ENCODE results near the gene GBP6. TPM values are rescaled to one million over a fixed set of nuclear protein-coding genes. Genes with fewer than 3 reads are reported as not detected.

The GBP6 gene
- total RNA-seq, 4 donors from 2014 or later, result 0.54 to 16.7 (median 1.6) TPM; not detected in 1

- Histone ChIP-seq H3K27ac (no peak overlapping the region), H3K9me3 (no peaks in the 10 kb centered on the region), H3K4me3 (no peak overlapping the region), H3K4me1 (no peaks in the 10 kb centered on the region), H3K27me3 (no peaks in the 10 kb centered on the region), H3K36me3 (no peaks in the 10 kb centered on the region)
- TF ChIP-seq POLR2A (IDR thresholded peaks at IDR 0.05) (no peak), CTCF (IDR thresholded peaks at IDR 0.05) (no peak), EP300 (IDR thresholded peaks at IDR 0.05) (no peak), POLR2AphosphoS5 (IDR thresholded peaks at IDR 0.05) (no peak)
- no peak for ATAC-seq
- 83% methylated on average over 4 of the region's 6 CpGs; no CpG with 5 or more reads in 1 of the 2 donors for WGBS, 2 donors (ENCODE audit: low coverage in 1 of 2)
These were observed 17.8 kb downstream of the GBP6 start for GRCh38 chr1:89381618-89382017.

- Histone ChIP-seq H3K9me3 (no peaks in the 10 kb centered on the region), H3K4me1 (no peaks in the 10 kb centered on the region), H3K4me3 (no peak overlapping the region), H3K27ac (no peak overlapping the region), H3K36me3 (no peaks in the 10 kb centered on the region), H3K27me3 (no peaks in the 10 kb centered on the region)
- ATAC-seq, result no peak
- no peak for TF ChIP-seq EP300 (IDR thresholded peaks at IDR 0.05)
These were observed 18.6 kb downstream of the GBP6 start for GRCh38 chr1:89382479-89382878.

- 73 to 100% methylated on average over 1 to 3 of the region's 3 CpGs for WGBS, 2 donors (ENCODE audit: low coverage in 1 of 2)
- no peak overlapping the region for H3K4me3 ChIP-seq
- no peaks in the 10 kb centered on the region for H3K9me3 ChIP-seq
- no peak for ATAC-seq
- H3K36me3 ChIP-seq, result no peaks in the 10 kb centered on the region
- TF ChIP-seq EP300 (IDR thresholded peaks at IDR 0.05), result no peak
- no peak for TF ChIP-seq POLR2A (IDR thresholded peaks at IDR 0.05)
- TF ChIP-seq CTCF (IDR thresholded peaks at IDR 0.05), result no peak
- no peak for TF ChIP-seq POLR2AphosphoS5 (IDR thresholded peaks at IDR 0.05)
- H3K27me3 ChIP-seq, result no peaks in the 10 kb centered on the region
- no peak overlapping the region for H3K27ac ChIP-seq
- H3K4me1 ChIP-seq, result no peaks in the 10 kb centered on the region
These were observed 19.3 kb downstream of the GBP6 start for GRCh38 chr1:89383185-89383584.

DNA sequence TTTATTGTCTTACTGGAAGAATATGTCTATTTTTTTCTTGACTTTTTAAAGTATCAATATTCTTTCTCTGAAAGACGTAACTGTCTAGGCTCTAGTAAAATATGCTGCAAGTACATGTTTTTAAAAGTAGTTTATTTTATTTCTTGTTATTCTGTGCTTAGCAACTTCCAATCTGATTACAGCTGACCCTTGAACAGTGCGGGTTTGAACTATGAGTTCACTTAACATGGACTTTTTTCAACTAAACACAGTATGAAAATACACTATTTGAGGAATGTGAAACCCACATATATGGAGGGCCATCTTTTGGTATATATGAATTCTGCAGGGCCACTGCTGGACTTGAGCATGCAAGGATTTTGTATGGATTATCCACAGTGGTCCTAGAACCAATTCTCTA lies 26.8 kb downstream of the GBP6 start:
- no peaks in the 10 kb centered on the region for H3K9me3 ChIP-seq
- no peak overlapping the region for H3K27ac ChIP-seq
- H3K36me3 ChIP-seq, result no peaks in the 10 kb centered on the region
- no peaks in the 10 kb centered on the region for H3K4me1 ChIP-seq
- no peak overlapping the region for H3K4me3 ChIP-seq
- 77 to 90% methylated on average over 2 of the region's 2 CpGs for WGBS, 2 donors (ENCODE audit: low coverage in 1 of 2)
- no peak for TF ChIP-seq POLR2AphosphoS5 (IDR thresholded peaks at IDR 0.05)
- TF ChIP-seq POLR2A (IDR thresholded peaks at IDR 0.05), result no peak
- no peak for TF ChIP-seq CTCF (IDR thresholded peaks at IDR 0.05)
- TF ChIP-seq EP300 (IDR thresholded peaks at IDR 0.05), result no peak
- no peaks in the 10 kb centered on the region for H3K27me3 ChIP-seq
- no peak for ATAC-seq

DNA sequence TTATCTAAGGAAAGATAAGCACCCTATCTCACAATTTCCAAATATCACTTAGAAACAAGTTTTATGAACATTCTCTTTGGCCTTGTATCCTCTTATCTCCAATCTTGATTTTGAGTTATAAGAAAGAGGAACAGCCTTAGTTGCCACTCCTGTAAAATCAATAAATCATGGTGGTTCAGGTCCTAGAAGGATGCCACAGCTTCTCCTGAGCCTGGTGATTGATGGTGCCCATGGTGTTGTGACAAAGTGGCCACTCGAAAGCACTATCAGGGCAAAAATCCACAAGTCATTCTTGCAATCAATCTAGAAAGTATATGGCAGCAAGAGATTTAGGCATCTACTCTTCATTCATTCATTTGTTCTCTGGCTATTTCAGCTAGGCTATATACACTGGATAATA lies 27.8 kb downstream of the GBP6 start:
- Histone ChIP-seq H3K36me3 (no peaks in the 10 kb centered on the region), H3K9me3 (no peaks in the 10 kb centered on the region), H3K4me3 (no peak overlapping the region), H3K4me1 (no peaks in the 10 kb centered on the region), H3K27ac (no peak overlapping the region), H3K27me3 (no peaks in the 10 kb centered on the region)
- no peak for ATAC-seq
- 23 to 33% methylated on average over 1 of the region's 1 CpG for WGBS, 2 donors (ENCODE audit: low coverage in 1 of 2)
- no peak for TF ChIP-seq EP300 (IDR thresholded peaks at IDR 0.05)
- TF ChIP-seq POLR2A (IDR thresholded peaks at IDR 0.05), result no peak
- no peak for TF ChIP-seq POLR2AphosphoS5 (IDR thresholded peaks at IDR 0.05)
- TF ChIP-seq CTCF (IDR thresholded peaks at IDR 0.05), result no peak

Measured in gastroesophageal sphincter (tissue), 4 donors.